B cell (primary cell): Measurements from ENCODE around the gene NOL4L.

Experiments
- EZH2 ChIP-seq: IDR thresholded peaks from 2 replicates; pipeline ENCODE4 v1.6.1; 2012; ENCODE audit warnings: borderline replicate concordance, low read depth, mild to moderate bottlenecking, moderate library complexity, low read length; ENCODE audit not compliant: insufficient read depth, poor library complexity, severe bottlenecking
- TF ChIP-seq, protein P1 (sequence below): fragments of 200-600 bp; IDR thresholded peaks from one replicate; pipeline ENCODE4 v1.8.0; 2022; ENCODE audit warnings: antibody characterized with exemption, mild to moderate bottlenecking

- TF ChIP-seq, protein P1, sequence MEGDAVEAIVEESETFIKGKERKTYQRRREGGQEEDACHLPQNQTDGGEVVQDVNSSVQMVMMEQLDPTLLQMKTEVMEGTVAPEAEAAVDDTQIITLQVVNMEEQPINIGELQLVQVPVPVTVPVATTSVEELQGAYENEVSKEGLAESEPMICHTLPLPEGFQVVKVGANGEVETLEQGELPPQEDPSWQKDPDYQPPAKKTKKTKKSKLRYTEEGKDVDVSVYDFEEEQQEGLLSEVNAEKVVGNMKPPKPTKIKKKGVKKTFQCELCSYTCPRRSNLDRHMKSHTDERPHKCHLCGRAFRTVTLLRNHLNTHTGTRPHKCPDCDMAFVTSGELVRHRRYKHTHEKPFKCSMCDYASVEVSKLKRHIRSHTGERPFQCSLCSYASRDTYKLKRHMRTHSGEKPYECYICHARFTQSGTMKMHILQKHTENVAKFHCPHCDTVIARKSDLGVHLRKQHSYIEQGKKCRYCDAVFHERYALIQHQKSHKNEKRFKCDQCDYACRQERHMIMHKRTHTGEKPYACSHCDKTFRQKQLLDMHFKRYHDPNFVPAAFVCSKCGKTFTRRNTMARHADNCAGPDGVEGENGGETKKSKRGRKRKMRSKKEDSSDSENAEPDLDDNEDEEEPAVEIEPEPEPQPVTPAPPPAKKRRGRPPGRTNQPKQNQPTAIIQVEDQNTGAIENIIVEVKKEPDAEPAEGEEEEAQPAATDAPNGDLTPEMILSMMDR: no peak
- TF ChIP-seq EZH2: no peak
These were observed 155.8 kb downstream of the NOL4L start for GRCh38 chr20:32429343-32429742.
